GM11168 (cell line): ENCODE results near the gene PMM2.
"Not testable (repeated sequence)": the region's sequence is repeated elsewhere in the genome, so short reads cannot be mapped to it uniquely, and the experiment has no call there.

Experiments
- in situ Hi-C: fragments of 300-500 bp; cut with MboI; formaldehyde crosslinking; loops from one replicate; pipeline ENCODE4 v1.12.0; 2022; ENCODE audit warnings: low sequenced_read_pairs; ENCODE audit not compliant: unreplicated experiment

Gene PMM2

GRCh38 chr16:8777217-8777616, 20.4 kb upstream of the PMM2 start:
- in situ Hi-C loops = no loop called here

GRCh38 chr16:8781797-8782196, 15.8 kb upstream of the PMM2 start:
- in situ Hi-C loops = no loop called here

- in situ Hi-C loops = no loop called here
Measured at GRCh38 chr16:8782673-8783072, 15.0 kb upstream of the PMM2 start.

GRCh38 chr16:8785408-8785807, 12.2 kb upstream of the PMM2 start:
- in situ Hi-C loops = no loop called here

GRCh38 chr16:8786316-8786715, 11.3 kb upstream of the PMM2 start:
- in situ Hi-C loops = not testable (repeated sequence)

- in situ Hi-C loops = no loop called here
Measured at GRCh38 chr16:8788578-8789172, 9.0 kb upstream of the PMM2 start.

DNA sequence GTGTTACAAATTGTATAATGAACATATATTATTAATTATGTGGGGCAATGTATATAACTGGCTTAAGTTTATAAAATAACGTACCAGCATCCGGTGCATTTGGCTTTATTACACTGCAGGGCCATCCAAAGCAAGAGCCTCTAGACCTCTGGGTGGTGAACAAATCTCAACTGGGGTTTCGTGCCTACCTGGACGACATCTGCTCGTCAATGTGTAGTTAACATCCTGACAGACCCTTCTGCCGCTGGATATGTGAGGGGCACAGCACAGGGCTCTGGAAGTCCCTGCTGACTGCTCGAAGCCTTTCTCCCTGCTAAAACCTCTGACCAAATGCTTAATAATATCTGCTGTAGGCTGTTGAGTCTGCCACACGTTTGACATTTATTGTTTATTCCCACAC, 2.5 kb upstream of the PMM2 start:
- in situ Hi-C loops = no loop called here

DNA sequence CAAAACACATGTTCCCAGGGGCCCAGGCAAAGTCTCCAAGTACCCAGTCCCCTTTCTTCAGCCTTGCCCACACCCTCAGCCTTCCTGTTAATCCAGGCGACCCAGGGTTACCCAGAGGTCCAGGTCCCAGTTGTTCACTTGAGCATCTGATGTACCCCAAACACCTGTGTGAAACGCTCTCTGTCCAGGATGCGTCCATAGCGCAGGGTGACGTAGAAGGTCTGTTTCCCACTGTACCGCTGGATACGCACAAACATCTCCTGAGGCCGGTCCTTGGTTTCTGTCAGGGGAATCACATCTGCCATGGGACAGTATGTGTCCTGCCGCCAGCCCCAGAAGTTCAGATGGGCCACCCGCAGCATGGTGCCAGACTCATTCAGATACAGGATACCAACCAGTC, 1.8 kb upstream of the PMM2 start:
- in situ Hi-C loops = no loop called here

- in situ Hi-C loops = no loop called here
Measured at GRCh38 chr16:8796469-8797363, 923 bp upstream of the PMM2 start.

DNA sequence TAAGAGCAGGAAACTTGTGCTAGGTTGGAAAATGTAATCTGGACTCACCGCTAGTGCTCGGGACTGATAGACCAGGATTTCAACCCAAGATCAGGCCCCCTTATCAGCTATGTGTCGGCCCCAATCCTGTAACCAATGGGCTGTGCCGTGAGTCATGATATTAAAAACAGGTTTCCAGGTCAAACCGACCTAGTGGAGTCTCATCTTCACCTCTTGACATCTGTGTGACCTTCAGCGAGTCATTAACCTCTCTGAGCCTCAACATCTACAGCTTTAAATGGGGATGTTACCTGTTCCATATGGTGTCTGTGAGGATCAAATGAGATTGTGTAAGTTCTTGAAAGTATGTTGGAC, 512 bp downstream of the PMM2 start:
- in situ Hi-C loops = no loop called here

DNA sequence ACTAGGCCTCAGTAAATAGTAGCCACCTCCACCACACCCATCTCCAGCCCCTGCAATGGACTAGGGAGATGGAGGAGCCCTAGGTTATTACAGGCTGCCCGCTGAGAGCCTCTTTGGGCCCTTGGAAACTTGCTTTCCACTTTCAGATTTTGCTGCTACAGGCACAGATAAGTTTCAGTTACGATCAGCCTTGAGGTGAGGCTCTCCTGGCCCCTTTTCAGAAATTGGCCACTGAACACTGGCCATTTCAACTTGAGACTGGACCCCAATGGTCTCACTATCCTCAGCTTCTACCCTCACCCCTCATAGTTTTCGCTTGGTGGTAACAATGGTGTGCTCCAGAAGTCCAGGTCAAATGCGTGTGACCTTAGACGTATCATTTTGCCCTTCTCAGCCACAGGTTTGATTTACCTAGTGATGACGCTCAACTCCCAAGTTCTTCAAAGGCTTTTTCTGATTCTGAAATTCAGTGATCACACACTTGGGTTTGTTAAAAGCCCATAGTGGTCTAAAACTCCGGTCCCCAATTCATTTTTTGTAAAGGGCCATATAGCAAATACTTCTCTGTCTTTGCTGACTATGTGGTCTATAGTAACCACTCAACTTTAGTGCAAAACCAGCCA, 1.0 kb downstream of the PMM2 start:
- in situ Hi-C loops = no loop called here

DNA sequence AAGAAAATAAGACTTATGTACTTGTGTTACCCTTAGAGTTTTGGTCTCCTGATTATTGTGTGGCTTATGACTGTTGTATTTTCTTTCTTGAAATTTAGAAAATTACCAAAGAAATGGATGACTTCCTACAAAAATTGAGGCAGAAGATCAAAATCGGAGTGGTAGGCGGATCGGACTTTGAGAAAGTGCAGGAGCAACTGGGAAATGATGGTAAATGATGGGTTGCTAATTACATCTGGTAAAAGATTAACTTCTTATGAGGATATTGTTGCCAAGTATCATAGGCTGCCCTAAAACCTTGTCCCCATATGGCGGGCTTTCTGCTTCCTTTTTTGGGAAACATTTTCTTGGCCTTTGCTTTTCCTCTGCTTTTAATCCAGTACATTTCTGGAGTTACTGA, 4.1 kb downstream of the PMM2 start:
- in situ Hi-C loops = no loop called here

GRCh38 chr16:8803733-8804132, 6.1 kb downstream of the PMM2 start:
- in situ Hi-C loops = not testable (repeated sequence)

- in situ Hi-C loops = no loop called here
Measured at GRCh38 chr16:8804313-8804712, 6.7 kb downstream of the PMM2 start.

GRCh38 chr16:8806272-8806983, 8.8 kb downstream of the PMM2 start:
- in situ Hi-C loops = no loop called here

GRCh38 chr16:8807189-8807588, 9.6 kb downstream of the PMM2 start:
- in situ Hi-C loops = no loop called here

DNA sequence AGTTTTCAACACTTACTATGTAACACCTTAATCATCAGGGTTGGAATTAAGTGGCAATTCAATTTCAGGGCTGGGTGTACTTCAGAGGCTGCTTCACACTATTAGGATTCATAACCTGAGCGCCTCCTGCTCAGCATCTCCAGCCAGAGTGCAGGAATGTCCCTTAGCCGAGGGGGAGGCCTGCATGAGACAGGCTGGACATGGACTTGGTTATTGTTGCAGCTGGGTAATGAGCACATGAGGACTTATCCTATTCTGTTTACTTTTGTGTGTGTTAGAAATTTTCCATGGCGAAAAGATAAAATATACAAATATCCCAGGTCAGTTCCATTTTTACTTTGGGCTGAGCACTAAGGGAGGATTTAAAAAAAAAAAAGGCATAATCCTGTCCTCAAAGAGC, 10.4 kb downstream of the PMM2 start:
- in situ Hi-C loops = no loop called here

- in situ Hi-C loops = no loop called here
Measured at GRCh38 chr16:8808613-8809353, 11.1 kb downstream of the PMM2 start.

- in situ Hi-C loops = no loop called here
Measured at GRCh38 chr16:8812162-8812843, 14.7 kb downstream of the PMM2 start.
